ENCODE results near the gene ASF1A. TPM values are rescaled to one million over a fixed set of nuclear protein-coding genes. Genes with fewer than 3 reads are reported as not detected.

The ASF1A gene
- total RNA-seq, 1 donor from 2014 or later: 13.4 TPM

GRCh38 chr6:118933855-118934460 lies 40.0 kb downstream of the ASF1A start:
- Histone ChIP-seq H3K4me3 (ENCODE audit: low read depth, low read length) (peak overlapping the region; percentile 67), H3K27me3 (ENCODE audit: control insufficient read depth, insufficient read depth, low read length) (no peaks in the 10 kb centered on the region), H3K36me3 (ENCODE audit: control insufficient read depth, insufficient read depth, low read length) (peaks cover 1% of the 10 kb centered on the region)
- no peak for TF ChIP-seq CTCF (IDR thresholded peaks at IDR 0.05; ENCODE audit: insufficient read depth, low read length, severe bottlenecking)
- FAIRE-seq: no peak
- DNase-seq (ENCODE audit: low read depth): no peak

- no peak for TF ChIP-seq CTCF (IDR thresholded peaks at IDR 0.05; ENCODE audit: insufficient read depth, low read length, severe bottlenecking)
- peaks cover 1% of the 10 kb centered on the region for H3K36me3 ChIP-seq (ENCODE audit: control insufficient read depth, insufficient read depth, low read length)
- DNase-seq (ENCODE audit: low read depth): peak; percentile 68
- peak within 1 kb of the TSS; percentile 67 for H3K4me3 ChIP-seq (ENCODE audit: low read depth, low read length)
- FAIRE-seq: no peak
- H3K27me3 ChIP-seq (ENCODE audit: control insufficient read depth, insufficient read depth, low read length): no peaks in the 10 kb centered on the region
These were observed 40.7 kb downstream of the ASF1A start, which contains the start of gene MCM9 for GRCh38 chr6:118934461-118935330. Gene MCM9, minus strand, starts transcription at chr6:118935159. Its CDS starts 3,436 bp downstream, at chr6:118931723.

GRCh38 chr6:118935331-118935668 lies 41.3 kb downstream of the ASF1A start:
- Histone ChIP-seq H3K27me3 (ENCODE audit: control insufficient read depth, insufficient read depth, low read length) (no peaks in the 10 kb centered on the region), H3K36me3 (ENCODE audit: control insufficient read depth, insufficient read depth, low read length) (peaks cover 1% of the 10 kb centered on the region), H3K4me3 (ENCODE audit: low read depth, low read length) (peak overlapping the region; percentile 67)
- no peak for TF ChIP-seq CTCF (IDR thresholded peaks at IDR 0.05; ENCODE audit: insufficient read depth, low read length, severe bottlenecking)
- FAIRE-seq: no peak
- no peak for DNase-seq (ENCODE audit: low read depth)

- no peak for TF ChIP-seq CTCF (IDR thresholded peaks at IDR 0.05; ENCODE audit: insufficient read depth, low read length, severe bottlenecking)
- no peak for DNase-seq (ENCODE audit: low read depth)
- no peak for FAIRE-seq
- Histone ChIP-seq H3K4me3 (ENCODE audit: low read depth, low read length) (no peak overlapping the region), H3K36me3 (ENCODE audit: control insufficient read depth, insufficient read depth, low read length) (peaks cover 1% of the 10 kb centered on the region), H3K27me3 (ENCODE audit: control insufficient read depth, insufficient read depth, low read length) (no peaks in the 10 kb centered on the region)
These were observed 42.2 kb downstream of the ASF1A start for GRCh38 chr6:118935978-118936703.

- TF ChIP-seq CTCF (IDR thresholded peaks at IDR 0.05; ENCODE audit: insufficient read depth, low read length, severe bottlenecking): no peak
- H3K4me3 ChIP-seq (ENCODE audit: low read depth, low read length): no peak overlapping the region
- H3K27me3 ChIP-seq (ENCODE audit: control insufficient read depth, insufficient read depth, low read length): no peaks in the 10 kb centered on the region
- FAIRE-seq: no peak
- H3K36me3 ChIP-seq (ENCODE audit: control insufficient read depth, insufficient read depth, low read length): no peaks in the 10 kb centered on the region
- no peak for DNase-seq (ENCODE audit: low read depth)
These were observed 45.7 kb downstream of the ASF1A start for GRCh38 chr6:118939683-118940082.
